ENCODE measurements around the gene RBM47.

DNA sequence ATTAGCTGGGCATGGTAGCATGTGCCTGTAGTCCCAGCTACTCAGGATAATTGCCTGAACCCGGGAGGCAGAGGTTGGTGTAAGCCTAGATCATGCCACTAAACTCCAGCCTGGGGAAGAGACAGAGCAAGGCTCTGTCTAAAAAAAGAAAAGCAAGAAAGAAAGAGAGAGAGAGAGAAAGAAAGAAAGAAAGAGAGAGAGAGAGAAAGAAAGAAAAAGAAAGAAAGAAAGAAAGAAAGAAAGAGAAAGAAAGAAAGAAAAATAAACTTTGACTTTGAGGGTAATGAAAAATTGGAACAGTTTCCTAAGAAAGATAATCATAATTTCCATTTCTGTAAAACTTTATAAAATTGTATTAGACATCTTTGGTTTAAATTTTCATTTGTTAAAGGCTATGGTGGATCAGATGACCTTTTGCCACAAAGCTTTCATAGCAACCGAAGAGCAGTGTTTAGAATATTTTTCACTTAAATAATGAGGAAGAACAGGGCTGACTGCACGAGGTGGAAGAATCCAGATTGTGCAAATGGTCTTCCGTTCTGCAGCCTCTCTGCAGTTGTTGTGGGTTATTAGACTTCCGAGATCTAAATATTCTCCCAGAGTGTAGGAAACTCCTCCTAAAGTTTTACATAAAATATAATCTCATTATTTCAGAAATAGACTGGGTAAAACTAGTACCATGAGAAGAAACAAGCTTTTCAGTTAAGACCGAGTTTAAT lies 55.9 kb downstream of the RBM47 start:
- TF ChIP-seq SP1 (IDR thresholded peaks at IDR 0.05) = no peak
- TF ChIP-seq HDGF (IDR thresholded peaks at IDR 0.05; ENCODE audit: borderline replicate concordance) = no peak
- no peak for TF ChIP-seq NFRKB (IDR thresholded peaks at IDR 0.05)
- no peak for TF ChIP-seq FOXA1 (IDR thresholded peaks at IDR 0.05)
- TF ChIP-seq ELF4 (IDR thresholded peaks at IDR 0.05) = no peak
- TF ChIP-seq FOXK2 (IDR thresholded peaks at IDR 0.05) = no peak
- TF ChIP-seq TARDBP (IDR thresholded peaks at IDR 0.05) = no peak
